H54 (cell line): ENCODE data around the gene TIGIT.
"Not testable (repeated sequence)": the region's sequence is repeated elsewhere in the genome, so short reads cannot be mapped to it uniquely, and the experiment has no call there.

Experiments
- DNase-seq: peaks from one replicate; pipeline ENCODE4 v3.0.0; 2011; ENCODE audit warnings: low spot score, mixed read lengths; ENCODE audit not compliant: insufficient read length
- FAIRE-seq: peaks from 3 replicates; lab custom pipeline; 2011; peaks lifted over from hg19 to GRCh38; lab: Jason Lieb, UNC
- POLR2A ChIP-seq: IDR thresholded peaks from 2 replicates; pipeline ENCODE4 v1.6.1; 2011; ENCODE audit warnings: low read depth, mild to moderate bottlenecking, low read length

The TIGIT gene

GRCh38 chr3:114293838-114294535 is at the start of gene TIGIT:
TIGIT (plus strand) TSS chr3:114294028; CDS start chr3:114294062, 34 bp downstream.
- no peak for DNase-seq
- TF ChIP-seq POLR2A: no peak
- no peak for FAIRE-seq

- FAIRE-seq (no peak), DNase-seq (no peak)
- no peak for TF ChIP-seq POLR2A
Measured at GRCh38 chr3:114252954-114253353, 40.9 kb upstream of the TIGIT start.

- FAIRE-seq: no peak
- no peak for TF ChIP-seq POLR2A
- no peak for DNase-seq
Measured at GRCh38 chr3:114253505-114253904, 40.3 kb upstream of the TIGIT start.

- FAIRE-seq (no peak), DNase-seq (no peak)
- no peak for TF ChIP-seq POLR2A
Measured at GRCh38 chr3:114259566-114259965, 34.3 kb upstream of the TIGIT start.

GRCh38 chr3:114260152-114260551 is 33.7 kb upstream of the TIGIT start:
- TF ChIP-seq POLR2A: no peak
- DNase-seq (no peak), FAIRE-seq (no peak)

- DNase-seq (no peak), FAIRE-seq (no peak)
Measured at GRCh38 chr3:114270019-114270418, 23.8 kb upstream of the TIGIT start.

GRCh38 chr3:114272271-114272670 is 21.6 kb upstream of the TIGIT start:
- no peak for FAIRE-seq
- TF ChIP-seq POLR2A: no peak
- DNase-seq: no peak

More at GRCh38 chr3:114270019-114270418, 23.8 kb upstream of the TIGIT start:
- no peak for TF ChIP-seq POLR2A

- DNase-seq (no peak), FAIRE-seq (no peak)
- TF ChIP-seq POLR2A: no peak
Measured at GRCh38 chr3:114274929-114275328, 18.9 kb upstream of the TIGIT start.

- not testable (repeated sequence) for FAIRE-seq, DNase-seq
Measured at GRCh38 chr3:114276856-114277255, 17.0 kb upstream of the TIGIT start.

- TF ChIP-seq POLR2A: no peak
- FAIRE-seq (no peak), DNase-seq (no peak)
Measured at GRCh38 chr3:114284644-114285043, 9.2 kb upstream of the TIGIT start.

GRCh38 chr3:114285648-114286230 is 8.1 kb upstream of the TIGIT start:
- FAIRE-seq (no peak), DNase-seq (no peak)
- no peak for TF ChIP-seq POLR2A

GRCh38 chr3:114286266-114286665 is 7.6 kb upstream of the TIGIT start:
- FAIRE-seq (no peak), DNase-seq (no peak)
- no peak for TF ChIP-seq POLR2A

GRCh38 chr3:114290911-114291901 is 2.6 kb upstream of the TIGIT start:
- FAIRE-seq (peak; percentile 53), DNase-seq (peak; percentile 66)
- no peak for TF ChIP-seq POLR2A

- FAIRE-seq (no peak), DNase-seq (no peak)
- TF ChIP-seq POLR2A: no peak
Measured at GRCh38 chr3:114294940-114295480, 1.2 kb downstream of the TIGIT start.
